Measurements from ENCODE around the gene ITSN1.

DNA sequence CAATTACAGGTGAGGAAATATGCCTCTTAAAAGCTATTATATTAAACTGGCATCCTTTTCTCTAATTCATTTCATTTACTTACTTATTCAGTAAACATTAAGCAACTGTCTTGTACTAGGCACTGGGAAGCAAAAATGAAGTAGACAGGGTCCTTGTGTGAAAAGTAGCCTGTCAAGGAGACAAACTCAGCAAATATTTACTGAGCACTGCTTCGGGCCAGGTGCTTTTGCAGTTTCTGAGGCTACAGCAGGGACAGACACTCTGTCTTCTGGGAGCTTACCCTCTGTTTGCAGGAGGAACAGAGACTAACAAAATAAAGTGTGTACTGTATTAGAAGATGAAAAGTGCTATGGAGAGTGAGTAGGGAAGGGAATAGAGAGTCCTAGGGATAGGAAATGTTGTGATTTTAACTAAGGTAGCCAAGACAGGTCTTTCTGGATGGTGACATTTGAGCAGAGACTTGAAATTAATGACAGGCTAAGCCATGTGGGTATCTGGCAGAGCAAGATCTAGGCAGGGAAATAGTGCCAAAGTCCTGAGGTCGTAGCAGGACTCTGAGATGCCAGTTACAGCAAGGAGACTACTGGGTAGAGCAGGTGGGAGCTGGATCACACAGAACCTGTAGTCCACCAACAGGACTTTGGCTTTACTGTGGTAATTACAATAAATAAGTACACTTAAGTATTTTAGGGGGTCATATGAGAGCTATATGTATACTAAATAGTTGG is 133.0 kb downstream of the ITSN1 start:
- no peak for TF ChIP-seq SIN3A (IDR thresholded peaks at IDR 0.05; ENCODE audit: borderline replicate concordance, insufficient read depth, low read length)
- TF ChIP-seq POLR2AphosphoS5 (IDR thresholded peaks at IDR 0.05; ENCODE audit: low read depth, low read length) = no peak

Data from PFSK-1 (cell line).